SH-SY5Y (cell line): ENCODE data around the gene CACNA2D4.

Experiments
- GATA2 ChIP-seq: IDR thresholded peaks from 2 replicates; pipeline ENCODE4 v1.6.1; 2011; ENCODE audit warnings: mild to moderate bottlenecking, low read depth, low read length
- GATA3 ChIP-seq: IDR thresholded peaks from 2 replicates; pipeline ENCODE4 v1.6.1; 2011; ENCODE audit warnings: low read depth, mild to moderate bottlenecking, low read length, moderate library complexity

DNA sequence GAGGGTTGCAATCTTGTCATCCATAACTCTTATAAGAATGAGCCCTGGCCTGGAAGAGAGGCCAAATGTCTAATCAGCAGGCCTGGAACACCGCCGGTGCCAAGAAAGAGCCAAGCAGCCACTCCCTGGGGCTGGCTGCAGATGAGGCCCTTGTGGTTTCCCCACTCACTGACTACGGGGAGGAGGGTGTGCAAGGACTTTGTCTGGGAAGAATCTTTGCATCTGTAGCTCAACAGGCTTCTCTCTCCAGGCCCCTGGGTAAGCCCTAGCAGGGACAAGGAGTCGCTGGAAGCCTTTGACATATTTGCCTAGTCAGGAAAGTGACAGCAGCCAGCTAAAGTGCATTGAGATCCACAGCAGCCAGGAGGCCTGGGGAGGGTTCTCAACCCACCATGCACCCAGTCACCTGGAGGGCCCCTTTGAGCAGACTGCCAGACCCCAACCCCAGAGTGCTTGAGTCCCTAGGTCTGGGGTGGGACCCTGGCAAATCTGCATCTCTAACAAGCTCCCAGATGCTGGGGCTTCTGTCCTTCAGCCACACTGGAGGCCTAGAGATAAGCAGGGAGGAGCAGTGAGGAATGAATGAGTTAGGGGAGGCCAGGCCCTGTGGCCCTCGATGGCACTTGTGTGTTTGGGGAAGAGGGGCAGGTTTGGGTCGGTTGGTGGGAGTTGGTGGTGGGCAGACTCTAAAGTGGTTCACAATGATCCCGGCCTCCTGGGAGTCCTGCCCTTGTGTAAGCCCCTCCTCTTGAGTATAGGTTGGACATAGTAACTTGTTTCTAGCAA lies 112.0 kb downstream of the CACNA2D4 start:
- TF ChIP-seq GATA3 (no peak), GATA2 (no peak)
